Measurements from ENCODE around the gene NUP210.

Gene NUP210

GRCh38 chr3:13348661-13349396 is 71.3 kb downstream of the NUP210 start:
- no peak for DNase-seq (ENCODE audit: low spot score)

GRCh38 chr3:13348100-13348499 is 72.0 kb downstream of the NUP210 start:
- no peak for DNase-seq (ENCODE audit: low spot score)

GRCh38 chr3:13347390-13347950 is 72.7 kb downstream of the NUP210 start:
- DNase-seq (ENCODE audit: low spot score), result no peak

GRCh38 chr3:13346481-13347389 is 73.4 kb downstream of the NUP210 start:
- DNase-seq (ENCODE audit: low spot score), result no peak

- no peak for DNase-seq (ENCODE audit: low spot score)
These were observed 74.3 kb downstream of the NUP210 start for GRCh38 chr3:13345772-13346171.

GRCh38 chr3:13345284-13345683 is 74.8 kb downstream of the NUP210 start:
- DNase-seq (ENCODE audit: low spot score), result no peak

- no peak for DNase-seq (ENCODE audit: low spot score)
These were observed 75.5 kb downstream of the NUP210 start for GRCh38 chr3:13344663-13345062.

GRCh38 chr3:13343601-13344000 is 76.5 kb downstream of the NUP210 start:
- DNase-seq (ENCODE audit: low spot score), result no peak

- DNase-seq (ENCODE audit: low spot score), result no peak
These were observed 78.8 kb downstream of the NUP210 start for GRCh38 chr3:13341229-13341905.

GRCh38 chr3:13339833-13340232 is 80.3 kb downstream of the NUP210 start:
- no peak for DNase-seq (ENCODE audit: low spot score)

GRCh38 chr3:13338996-13339395 is 81.1 kb downstream of the NUP210 start:
- no peak for DNase-seq (ENCODE audit: low spot score)

- no peak for DNase-seq (ENCODE audit: low spot score)
These were observed 81.9 kb downstream of the NUP210 start for GRCh38 chr3:13338231-13338630.

GRCh38 chr3:13336592-13336991 is 83.5 kb downstream of the NUP210 start:
- no peak for DNase-seq (ENCODE audit: low spot score)

- DNase-seq (ENCODE audit: low spot score), result no peak
These were observed 84.6 kb downstream of the NUP210 start for GRCh38 chr3:13335503-13335902.

GRCh38 chr3:13335059-13335458 is 85.1 kb downstream of the NUP210 start:
- no peak for DNase-seq (ENCODE audit: low spot score)

GRCh38 chr3:13333236-13333897 is 86.8 kb downstream of the NUP210 start:
- no peak for DNase-seq (ENCODE audit: low spot score)

- DNase-seq (ENCODE audit: low spot score), result no peak
These were observed 87.4 kb downstream of the NUP210 start for GRCh38 chr3:13332740-13333139.

- DNase-seq (ENCODE audit: low spot score), result no peak
These were observed 88.0 kb downstream of the NUP210 start for GRCh38 chr3:13332158-13332557.

GRCh38 chr3:13329746-13330145 is 90.4 kb downstream of the NUP210 start:
- no peak for DNase-seq (ENCODE audit: low spot score)

GRCh38 chr3:13325892-13326443 is 94.2 kb downstream of the NUP210 start:
- no peak for DNase-seq (ENCODE audit: low spot score)
